Measurements from ENCODE around the gene HIP1R.

Gene HIP1R

DNA sequence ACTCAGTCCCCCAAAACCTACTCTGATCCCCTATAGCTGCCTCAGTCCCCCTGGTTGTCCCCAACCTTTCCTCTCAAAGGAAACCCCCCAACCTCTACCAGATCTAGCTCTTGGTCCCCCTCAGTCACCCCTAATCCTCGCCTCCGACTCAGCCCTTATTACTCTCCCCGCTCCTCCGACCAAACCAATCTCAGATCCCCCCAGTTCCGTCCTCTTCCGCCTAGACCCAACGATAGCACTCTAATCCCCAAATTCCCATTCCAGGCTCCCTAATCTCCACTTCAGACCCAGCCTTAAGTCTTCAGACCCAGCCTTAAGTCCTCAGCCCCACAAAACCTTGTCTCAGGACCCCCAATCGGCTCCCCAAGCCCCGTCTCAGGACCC, 60.1 kb downstream of the HIP1R start:
- peak; percentile 46 for ATAC-seq
- TF ChIP-seq ZNF70 (CRISPR knock-in tag; IDR thresholded peaks at IDR 0.05): no peak
- TF ChIP-seq ZNF8 (CRISPR knock-in tag; IDR thresholded peaks at IDR 0.05): no peak

DNA sequence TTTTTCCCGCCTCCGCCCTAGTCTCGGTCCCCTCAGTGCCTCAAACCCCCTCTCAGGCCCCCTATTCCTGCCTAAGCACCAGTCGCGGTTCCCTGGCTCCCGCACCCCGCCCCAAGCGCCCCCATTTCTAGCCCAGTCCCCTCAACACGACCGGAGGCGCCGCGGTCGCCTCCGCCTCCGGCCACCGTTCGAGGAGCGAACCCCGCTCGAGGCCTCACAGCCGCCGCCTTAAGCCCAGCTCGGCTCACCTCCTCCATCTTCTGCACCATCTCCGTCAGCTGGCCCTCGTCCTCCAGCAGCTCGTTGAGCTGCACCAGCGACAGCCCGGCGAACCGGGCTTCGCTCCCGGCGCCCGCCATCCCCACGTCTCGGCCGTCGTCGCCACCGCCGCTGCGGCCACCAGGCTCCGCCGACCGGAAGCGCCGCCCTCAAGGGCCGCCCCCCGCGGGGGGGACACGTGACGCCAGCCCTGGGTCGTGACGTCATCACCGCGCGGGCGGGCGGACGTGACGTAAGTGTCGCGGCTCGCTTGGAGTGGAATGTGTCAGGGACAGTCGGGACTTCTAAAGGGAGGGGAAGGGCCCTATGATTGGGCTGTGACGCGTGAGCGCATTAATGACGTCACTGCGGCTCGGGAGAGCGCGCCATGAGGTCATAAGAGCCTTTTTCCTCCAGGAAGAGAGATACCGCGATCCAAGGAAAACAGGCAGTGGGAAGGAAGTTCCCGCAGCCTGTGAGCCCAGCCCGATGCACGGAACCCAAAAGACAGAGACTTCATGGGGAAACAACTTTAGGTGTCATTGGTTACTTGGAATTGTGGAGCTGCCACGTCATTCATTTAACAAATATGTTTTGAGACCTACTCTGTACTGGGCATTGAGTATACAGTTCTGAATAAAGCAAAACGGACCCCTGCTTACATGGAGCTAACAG, 60.7 kb downstream of the HIP1R start, which contains the start of gene VPS37B:
Gene VPS37B, minus strand, starts transcription at position 421 of the 933 bp plus-strand sequence. Its CDS starts 62 bp downstream, at position 359.
- TF ChIP-seq TOX (CRISPR knock-in tag; IDR thresholded peaks at IDR 0.05; ENCODE audit: borderline replicate concordance) (no peak), SNAI2 (CRISPR knock-in tag; IDR thresholded peaks at IDR 0.05) (no peak), ZC3H10 (CRISPR knock-in tag; IDR thresholded peaks at IDR 0.05) (no peak), TCF4 (CRISPR knock-in tag; IDR thresholded peaks at IDR 0.05; ENCODE audit: borderline replicate concordance) (no peak), PPARA (CRISPR knock-in tag; IDR thresholded peaks at IDR 0.05; ENCODE audit: borderline replicate concordance) (no peak), CSDC2 (CRISPR knock-in tag; IDR thresholded peaks at IDR 0.05) (0 out of 2 replicates have a peak, but pooled peaks have one; percentile 44), ZFP3 (CRISPR knock-in tag; IDR thresholded peaks at IDR 0.05) (peak; percentile 75; the same call in 1 of the 2 replicates), GLIS3 (CRISPR knock-in tag; IDR thresholded peaks at IDR 0.05) (no peak), RARB (CRISPR knock-in tag; IDR thresholded peaks at IDR 0.05) (no peak), PATZ1 (CRISPR knock-in tag; IDR thresholded peaks at IDR 0.05; ENCODE audit: borderline replicate concordance) (peak; percentile 85; the same call in 1 of the 2 replicates), TSHZ2 (CRISPR knock-in tag; IDR thresholded peaks at IDR 0.05) (peak; percentile 37; the same call in 1 of the 2 replicates), ZNF70 (CRISPR knock-in tag; IDR thresholded peaks at IDR 0.05) (no peak), OSR1 (CRISPR knock-in tag; IDR thresholded peaks at IDR 0.05) (no peak), ZNF565 (CRISPR knock-in tag; conservative IDR thresholded peaks at IDR 0.05; ENCODE audit: low read depth) (peak; percentile 91), CSRNP3 (CRISPR knock-in tag; IDR thresholded peaks at IDR 0.05) (no peak), ARNTL (CRISPR knock-in tag; IDR thresholded peaks at IDR 0.05; ENCODE audit: borderline replicate concordance, low read depth) (no peak), ISL1 (CRISPR knock-in tag; IDR thresholded peaks at IDR 0.05) (no peak; the same call in 1 of the 2 replicates), BACH2 (CRISPR knock-in tag; IDR thresholded peaks at IDR 0.05; ENCODE audit: borderline replicate concordance) (no peak)
- peak; percentile 78 for ATAC-seq

DNA sequence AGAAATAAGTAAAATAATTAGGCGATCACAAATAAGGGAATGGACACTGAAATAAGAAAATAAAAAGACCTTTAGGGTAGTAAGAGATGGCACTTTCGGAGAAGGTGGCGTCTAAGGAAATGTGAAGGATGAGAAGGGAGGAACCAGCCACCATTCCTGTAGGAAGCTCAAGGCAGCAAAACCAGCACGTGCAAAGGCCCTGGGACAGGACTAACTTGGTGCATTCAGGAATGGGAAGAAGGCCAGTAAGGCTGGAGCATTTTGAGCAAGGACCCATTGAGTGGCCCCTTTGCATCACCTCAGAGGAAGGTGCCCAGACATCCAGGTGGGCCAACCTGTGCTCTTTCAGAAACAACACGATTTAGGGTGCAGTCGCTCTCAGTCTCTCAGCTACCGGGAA, 61.4 kb downstream of the HIP1R start:
- TF ChIP-seq ZNF70 (CRISPR knock-in tag; IDR thresholded peaks at IDR 0.05): no peak
- TF ChIP-seq TCF4 (CRISPR knock-in tag; IDR thresholded peaks at IDR 0.05; ENCODE audit: borderline replicate concordance): no peak
- TF ChIP-seq ARNTL (CRISPR knock-in tag; IDR thresholded peaks at IDR 0.05; ENCODE audit: borderline replicate concordance, low read depth): no peak
- no peak for TF ChIP-seq CREB5 (CRISPR knock-in tag; IDR thresholded peaks at IDR 0.05; ENCODE audit: low read depth)
- no peak for TF ChIP-seq SNAI2 (CRISPR knock-in tag; IDR thresholded peaks at IDR 0.05)
- no peak for TF ChIP-seq POU6F1 (CRISPR knock-in tag; IDR thresholded peaks at IDR 0.05; ENCODE audit: borderline replicate concordance, low read depth)
- TF ChIP-seq RARB (CRISPR knock-in tag; IDR thresholded peaks at IDR 0.05): no peak
- no peak for TF ChIP-seq ZNF8 (CRISPR knock-in tag; IDR thresholded peaks at IDR 0.05)
- TF ChIP-seq TOX (CRISPR knock-in tag; IDR thresholded peaks at IDR 0.05; ENCODE audit: borderline replicate concordance): no peak
- TF ChIP-seq CSDC2 (CRISPR knock-in tag; IDR thresholded peaks at IDR 0.05): no peak
- TF ChIP-seq ZFP3 (CRISPR knock-in tag; IDR thresholded peaks at IDR 0.05): no peak
- no peak for TF ChIP-seq GLIS3 (CRISPR knock-in tag; IDR thresholded peaks at IDR 0.05)
- TF ChIP-seq PPARA (CRISPR knock-in tag; IDR thresholded peaks at IDR 0.05; ENCODE audit: borderline replicate concordance): no peak

More for the DNA sequence above, 61.4 kb downstream of the HIP1R start:
- no peak for ATAC-seq
